H9 (cell line): Measurements from ENCODE around the gene SH3PXD2B. TPM values are rescaled to one million over a fixed set of nuclear protein-coding genes. Genes with fewer than 3 reads are reported as not detected.

ENCODE experiments used
- DNase-seq: peaks from one replicate; pipeline ENCODE4 v3.0.0-alpha.2; 2017
- H2AFZ ChIP-seq: one replicate; pipeline ENCODE4 v1.6.1; 2013; ENCODE audit warnings: mild to moderate bottlenecking, low read length, control low read depth, moderate library complexity
- H2AK5ac ChIP-seq: 2 replicates; pipeline ENCODE4 v1.6.1; 2013; ENCODE audit warnings: low read length, control low read depth, mixed read lengths; ENCODE audit not compliant: insufficient read length
- H2BK120ac ChIP-seq: one replicate; pipeline ENCODE4 v1.6.1; 2013; ENCODE audit warnings: low read depth, mild to moderate bottlenecking, low read length, control low read depth, inconsistent platforms; ENCODE audit not compliant: poor library complexity, severe bottlenecking
- H2BK12ac ChIP-seq: 2 replicates; pipeline ENCODE4 v1.6.1; 2013; ENCODE audit warnings: low read length, control low read depth, mixed read lengths, low read depth; ENCODE audit not compliant: insufficient read length
- H2BK15ac ChIP-seq: 2 replicates; pipeline ENCODE4 v1.6.1; 2013; ENCODE audit warnings: low read depth, low read length, control low read depth
- H2BK20ac ChIP-seq: one replicate; pipeline ENCODE4 v1.6.1; 2013; ENCODE audit warnings: low read depth, mild to moderate bottlenecking, low read length, control low read depth, inconsistent platforms; ENCODE audit not compliant: poor library complexity, severe bottlenecking
- H2BK5ac ChIP-seq: 2 replicates; pipeline ENCODE4 v1.6.1; 2013; ENCODE audit warnings: low read length, control low read depth, mixed read lengths; ENCODE audit not compliant: insufficient read length
- H3K14ac ChIP-seq: 2 replicates; pipeline ENCODE4 v1.6.1; 2013; ENCODE audit warnings: low read length, control low read depth; ENCODE audit not compliant: insufficient read depth
- H3K18ac ChIP-seq: 2 replicates; pipeline ENCODE4 v1.6.1; 2013; ENCODE audit warnings: low read depth, mild to moderate bottlenecking, mixed read lengths, low read length, control low read depth; ENCODE audit not compliant: insufficient read length
- H3K23ac ChIP-seq: 2 replicates; pipeline ENCODE4 v1.6.1; 2013; ENCODE audit warnings: low read length, control low read depth, mixed read lengths, low read depth; ENCODE audit not compliant: insufficient read length
- H3K23me2 ChIP-seq: 2 replicates; pipeline ENCODE4 v1.6.1; 2013; ENCODE audit warnings: low read depth, mild to moderate bottlenecking, mixed read lengths, low read length, control low read depth; ENCODE audit not compliant: insufficient read length, poor library complexity, severe bottlenecking
- H3K27ac ChIP-seq: 2 replicates; pipeline ENCODE4 v1.5.1; 2013; ENCODE audit warnings: low read length, control low read depth, mixed read lengths, low read depth; ENCODE audit not compliant: insufficient read length
- H3K27me3 ChIP-seq: 2 replicates; pipeline ENCODE4 v1.6.1; 2013; ENCODE audit warnings: low read length, control low read depth, inconsistent platforms; ENCODE audit not compliant: insufficient read depth
- H3K4ac ChIP-seq: 2 replicates; pipeline ENCODE4 v1.6.1; 2013; ENCODE audit warnings: low read depth, mild to moderate bottlenecking, control low read depth, inconsistent platforms, low read length, moderate library complexity
- H3K4me1 ChIP-seq: 2 replicates; pipeline ENCODE4 v1.6.1; 2013; ENCODE audit warnings: low read length, control low read depth, inconsistent platforms; ENCODE audit not compliant: insufficient read depth
- H3K4me2 ChIP-seq: 2 replicates; pipeline ENCODE4 v1.6.1; 2013; ENCODE audit warnings: low read length, control low read depth, mixed read lengths; ENCODE audit not compliant: insufficient read length, insufficient read depth
- H3K56ac ChIP-seq: 2 replicates; pipeline ENCODE4 v1.6.1; 2013; ENCODE audit warnings: low read depth, mild to moderate bottlenecking, mixed read lengths, low read length, control low read depth; ENCODE audit not compliant: insufficient read length
- H3K79me1 ChIP-seq: 2 replicates; pipeline ENCODE4 v1.6.1; 2013; ENCODE audit warnings: low read depth, mild to moderate bottlenecking, moderate library complexity, low read length, control low read depth, inconsistent platforms; ENCODE audit not compliant: insufficient read depth, poor library complexity, severe bottlenecking
- H3K79me2 ChIP-seq: 2 replicates; pipeline ENCODE4 v1.6.1; 2013; ENCODE audit warnings: low read length, control low read depth, inconsistent platforms; ENCODE audit not compliant: insufficient read depth
- H3K9ac ChIP-seq: 2 replicates; pipeline ENCODE4 v1.6.1; 2013; ENCODE audit warnings: low read length, control low read depth, mixed read lengths; ENCODE audit not compliant: insufficient read length; ENCODE audit errors: extremely low read depth
- H3K9me3 ChIP-seq: one replicate; pipeline ENCODE4 v1.6.1; 2013; ENCODE audit warnings: low read depth, low read length, inconsistent platforms; ENCODE audit not compliant: control insufficient read depth
- H3T11ph ChIP-seq: one replicate; pipeline ENCODE4 v1.6.1; 2013; ENCODE audit warnings: mild to moderate bottlenecking, low read length, control low read depth, inconsistent platforms
- H4K20me1 ChIP-seq: one replicate; pipeline ENCODE4 v1.6.1; 2013; ENCODE audit not compliant: control insufficient read depth, insufficient read length, insufficient read depth
- H4K5ac ChIP-seq: 2 replicates; pipeline ENCODE4 v1.6.1; 2013; ENCODE audit warnings: low read depth, mild to moderate bottlenecking, mixed read lengths, low read length, control low read depth; ENCODE audit not compliant: insufficient read length
- H4K8ac ChIP-seq: replicated peaks from 2 replicates; pipeline ENCODE4 v1.6.1; 2013; ENCODE audit warnings: low read length, control low read depth, mixed read lengths, low read depth; ENCODE audit not compliant: insufficient read length
- H4K91ac ChIP-seq: 2 replicates; pipeline ENCODE4 v1.6.1; 2013; ENCODE audit warnings: low read depth, mild to moderate bottlenecking, moderate library complexity, mixed read lengths, low read length, control low read depth; ENCODE audit not compliant: insufficient read length
- H3K27ac Mint-ChIP-seq, 3 experiments: 2 replicates in 2 of 3; 3 replicates in 1 of 3; pipeline ENCODE4 v1.8.0; 2020 to 2021; ENCODE audit warnings: mixed read lengths in 3 of 3, mild to moderate bottlenecking in 1 of 3, moderate library complexity in 1 of 3
- H3K27me3 Mint-ChIP-seq: 2 replicates; pipeline ENCODE4 v1.8.0; 2021; ENCODE audit warnings: low read depth, mild to moderate bottlenecking, moderate library complexity, mixed read lengths
- H3K36me3 Mint-ChIP-seq, 3 experiments: 2 replicates in 2 of 3; 3 replicates in 1 of 3; pipeline ENCODE4 v1.8.0; 2020 to 2021; ENCODE audit warnings: low read depth in 3 of 3, mixed read lengths in 3 of 3; ENCODE audit not compliant: insufficient read depth in 1 of 3
- H3K4me1 Mint-ChIP-seq, 2 experiments: 2 replicates each; pipeline ENCODE4 v1.8.0; 2020; ENCODE audit warnings: mixed read lengths in 2 of 2
- H3K4me3 Mint-ChIP-seq, 2 experiments: 2 replicates in 1 of 2; 3 replicates in 1 of 2; pipeline ENCODE4 v1.8.0; 2020 to 2021; ENCODE audit warnings: mild to moderate bottlenecking in 2 of 2, mixed read lengths in 2 of 2, moderate library complexity in 1 of 2
- H3K9me3 Mint-ChIP-seq, 2 experiments: 2 replicates in 1 of 2; 3 replicates in 1 of 2; pipeline ENCODE4 v1.8.0; 2020; ENCODE audit warnings: mild to moderate bottlenecking in 2 of 2, mixed read lengths in 2 of 2, moderate library complexity in 1 of 2
- CTCF ChIP-seq: fragments of 200-600 bp; sonication (generic); conservative IDR thresholded peaks from 3 replicates; pipeline ENCODE4 v1.8.0; 2021; ENCODE audit warnings: antibody characterized with exemption, mild to moderate bottlenecking
- WGBS: extraction: QIAGEN DNeasy Blood & Tissue Kit; methylation state at CpG from one replicate; pipeline ENCODE4 v1.1.7; 2013; ENCODE audit warnings: missing lambda C conversion rate, low lambda C conversion rate, mixed read lengths; ENCODE audit not compliant: insufficient read length; ENCODE audit errors: extremely low coverage; 5-methylcytosine and 5-hydroxymethylcytosine counted together
- total RNA-seq: library from RNA; stranded (reverse); gene quantifications from 2 replicates; pipeline ENCODE4 v1.2.1, GENCODE V29; 2021

The SH3PXD2B gene
- total RNA-seq, 1 experiment from 2014 or later: 49.0 TPM

- Histone ChIP-seq H2AK5ac (no peak overlapping the region), H4K20me1 (peaks cover 3% of the 10 kb centered on the region), H3K14ac (peak overlapping the region; percentile 34), H4K5ac (no peak overlapping the region), H3K9ac (no peak overlapping the region), H4K91ac (no peak overlapping the region), H2AFZ (no peak overlapping the region), H3K4me2 (no peak overlapping the region), H3K79me1 (peaks cover 10% of the 10 kb centered on the region), H2BK120ac (no peak overlapping the region), H2BK12ac (no peak overlapping the region), H3K27me3 (no peaks in the 10 kb centered on the region), H3K79me2 (peaks cover 5% of the 10 kb centered on the region; the same call in 1 of the 2 replicates), H4K8ac (no peak overlapping the region), H3K56ac (no peak overlapping the region), H2BK5ac (no peak overlapping the region), H2BK20ac (no peak overlapping the region), H3K27ac (no peak overlapping the region), H3K18ac (no peak overlapping the region), H3K9me3 (no peaks in the 10 kb centered on the region), H3K23ac (no peak overlapping the region), H3T11ph (no peak overlapping the region), H3K23me2 (no peaks in the 10 kb centered on the region), H2BK15ac (no peak overlapping the region), H3K4me1 (no peaks in the 10 kb centered on the region), H3K4ac (no peak overlapping the region)
- H3K36me3 Mint-ChIP-seq: peaks cover 3 to 20% (median 9%) of the 10 kb centered on the region in 3 experiments
- no peaks in the 10 kb centered on the region for H3K27me3 Mint-ChIP-seq
- no peak overlapping the region for H3K27ac Mint-ChIP-seq
- DNase-seq: no peak
- no peak for TF ChIP-seq CTCF
- H3K9me3 Mint-ChIP-seq: no peaks in the 10 kb centered on the region; a peak in 1 of 5 replicates
- peaks cover 10 to 18% of the 10 kb centered on the region in 2 experiments for H3K4me1 Mint-ChIP-seq
- WGBS: no CpG with 5 or more reads among the region's 12 CpGs
- H3K4me3 Mint-ChIP-seq: no peak overlapping the region
Measured at GRCh38 chr5:172428224-172429166, 25.8 kb downstream of the SH3PXD2B start.
